Globus pallidus (tissue), 1 donor: ENCODE data around the gene ICE1.
"Not testable (repeated sequence)": the region's sequence is repeated elsewhere in the genome, so short reads cannot be mapped to it uniquely, and the experiment has no call there.

Source experiments
- DNase-seq: peaks from one replicate; pipeline ENCODE4 v3.0.0-alpha.2; 2015; ENCODE audit warnings: low spot score

The ICE1 gene

DNA sequence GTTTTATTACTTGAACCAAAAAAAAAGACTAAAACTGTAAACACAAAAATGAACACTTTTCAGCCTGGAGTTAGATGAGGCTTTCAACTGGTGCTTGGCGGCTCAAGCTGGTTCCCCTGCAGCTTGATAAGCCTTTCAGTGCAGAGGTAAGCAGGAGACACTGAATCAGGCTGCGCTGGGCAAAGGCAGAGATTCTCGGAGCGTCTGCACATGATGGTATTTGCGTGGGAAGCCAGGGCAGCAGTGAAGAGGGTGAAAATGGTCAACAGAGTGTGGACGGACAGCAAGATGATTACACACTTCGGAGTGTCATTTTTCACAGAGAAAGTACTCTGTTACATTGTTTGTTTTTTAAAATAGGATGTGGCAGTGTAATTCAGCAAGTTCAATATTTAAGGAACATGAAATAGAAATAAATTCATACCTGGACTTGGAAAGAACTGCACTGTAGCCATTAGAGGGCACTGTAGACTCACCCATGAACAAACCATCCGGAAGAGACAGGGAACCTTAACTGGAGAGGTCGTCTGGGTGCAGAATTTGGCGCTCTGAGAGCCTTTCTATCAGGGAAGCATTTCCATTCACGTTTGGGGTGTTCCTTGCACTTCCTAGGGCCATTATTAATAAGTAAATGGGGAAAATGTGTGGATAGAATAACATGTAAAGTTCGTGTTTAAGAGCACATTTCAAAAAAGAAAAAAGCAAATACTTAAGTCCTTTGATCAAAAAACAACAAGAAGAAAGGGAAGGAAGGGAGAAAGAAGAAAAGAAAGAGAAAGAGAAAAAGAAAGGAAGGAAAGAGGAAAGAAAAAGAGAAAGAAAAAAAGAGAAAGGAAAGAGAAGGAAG is 69.8 kb downstream of the ICE1 start:
- DNase-seq, result peak; percentile 29

DNA sequence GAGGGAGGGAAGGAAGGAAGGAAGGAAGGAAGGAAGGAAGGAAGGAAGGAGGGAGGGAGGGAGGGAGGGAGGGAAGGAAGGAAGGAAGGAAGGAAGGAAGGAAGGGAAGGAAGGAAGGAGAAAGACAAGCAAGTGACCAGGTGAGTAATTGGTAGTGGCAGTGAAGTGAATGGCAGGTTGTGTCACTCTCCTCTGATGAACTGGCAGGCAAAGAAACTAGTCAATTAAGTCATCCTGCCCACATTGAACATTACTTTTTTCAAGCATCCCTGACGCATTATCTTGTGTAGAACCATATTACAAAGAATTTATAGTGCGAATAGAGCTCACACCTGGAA is 70.4 kb downstream of the ICE1 start:
- not testable (repeated sequence) for DNase-seq

DNA sequence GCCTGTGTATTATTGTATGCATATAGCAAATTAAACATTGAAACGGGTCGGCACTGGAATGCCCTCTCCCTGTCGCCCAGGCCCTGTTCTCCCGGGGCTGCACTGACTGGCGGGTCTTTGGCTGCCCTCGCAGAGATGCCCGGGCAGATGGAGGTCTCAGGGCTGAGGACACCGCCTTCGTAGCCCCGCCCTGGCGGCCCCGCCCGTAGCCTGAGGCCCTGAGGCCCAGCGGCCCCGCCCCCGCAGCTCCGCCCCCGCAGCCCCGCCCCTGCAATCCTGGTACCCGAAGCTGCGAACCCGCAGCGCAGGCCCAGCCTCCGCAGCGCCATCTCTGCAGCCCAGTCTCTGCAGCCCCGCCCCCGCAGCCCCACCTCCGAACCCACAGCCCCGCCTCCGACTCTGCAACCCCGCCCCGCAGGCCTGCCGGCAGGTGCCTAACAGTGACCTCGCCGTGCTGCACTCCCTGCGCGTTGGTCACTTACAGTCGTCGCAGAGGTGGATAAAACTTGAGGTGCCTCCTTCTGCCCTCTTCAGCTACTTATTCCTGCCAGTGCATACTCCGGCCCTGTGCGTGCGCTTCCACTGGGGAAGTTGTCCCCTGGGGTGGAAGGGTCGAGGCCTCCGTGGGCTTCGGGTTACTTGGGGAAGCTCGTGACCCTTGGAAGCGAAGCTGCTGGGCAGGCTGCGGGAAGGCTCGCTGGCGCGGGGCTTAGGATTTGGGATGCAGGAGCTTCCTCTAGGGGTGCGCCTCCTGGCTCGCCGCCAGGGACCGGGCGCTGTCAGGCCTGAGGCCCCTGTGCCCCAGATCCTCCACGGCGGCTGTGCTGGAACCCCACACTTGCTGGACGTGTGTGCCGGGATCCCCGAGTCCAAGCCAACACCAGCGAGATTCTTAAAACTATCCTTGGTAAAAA is 72.3 kb downstream of the ICE1 start:
- DNase-seq, result peak; percentile 37

DNA sequence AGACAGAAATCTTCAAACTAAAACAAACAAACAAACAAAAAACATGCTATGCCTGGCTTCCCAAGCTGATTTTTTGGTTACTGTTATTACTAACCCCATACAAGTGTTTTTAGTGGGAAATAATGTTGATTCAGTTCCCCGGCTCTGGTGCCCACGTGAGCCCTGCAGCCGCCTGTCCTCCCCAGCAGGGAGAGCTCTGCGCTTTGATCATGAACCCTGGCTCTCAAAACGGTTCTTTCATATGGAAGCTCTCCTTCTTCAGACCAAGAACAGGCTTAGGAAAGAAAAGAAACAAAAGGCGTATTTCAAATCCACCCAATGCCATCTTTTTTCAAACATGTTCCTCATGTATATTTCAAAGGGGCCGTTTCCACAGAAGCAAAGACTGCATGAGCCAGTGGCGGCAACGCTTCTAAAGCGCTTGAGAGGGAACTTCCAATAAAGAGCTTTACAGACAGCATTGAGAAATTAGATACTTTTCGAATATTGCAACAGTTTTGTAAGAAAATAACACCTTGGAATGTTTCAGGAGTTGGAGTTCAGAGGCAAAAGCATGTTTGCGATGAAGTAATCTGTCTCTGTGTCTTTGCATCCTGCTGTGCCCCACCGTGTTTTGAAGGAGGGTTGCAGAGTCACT is 74.8 kb downstream of the ICE1 start:
- peak; percentile 66 for DNase-seq

DNA sequence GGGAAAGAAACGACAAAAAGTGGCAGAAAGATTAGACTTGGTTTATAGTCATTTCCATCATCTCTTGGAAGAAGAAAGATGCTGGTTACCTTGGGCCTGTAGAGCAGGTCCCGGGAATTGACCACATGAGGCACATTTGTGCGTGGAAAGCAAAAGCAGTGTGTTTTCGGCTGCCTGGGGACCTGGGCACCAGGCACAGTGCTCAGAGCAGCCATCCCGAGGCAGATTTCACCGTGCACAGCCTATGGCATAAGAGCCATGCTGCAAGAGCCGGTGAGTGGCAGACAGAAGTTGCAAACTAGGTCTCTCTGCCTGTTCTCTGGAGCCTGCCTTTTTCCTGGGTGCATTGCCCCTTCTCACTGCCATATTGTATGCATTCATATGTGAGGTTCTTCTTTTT is 77.0 kb downstream of the ICE1 start:
- no peak for DNase-seq

DNA sequence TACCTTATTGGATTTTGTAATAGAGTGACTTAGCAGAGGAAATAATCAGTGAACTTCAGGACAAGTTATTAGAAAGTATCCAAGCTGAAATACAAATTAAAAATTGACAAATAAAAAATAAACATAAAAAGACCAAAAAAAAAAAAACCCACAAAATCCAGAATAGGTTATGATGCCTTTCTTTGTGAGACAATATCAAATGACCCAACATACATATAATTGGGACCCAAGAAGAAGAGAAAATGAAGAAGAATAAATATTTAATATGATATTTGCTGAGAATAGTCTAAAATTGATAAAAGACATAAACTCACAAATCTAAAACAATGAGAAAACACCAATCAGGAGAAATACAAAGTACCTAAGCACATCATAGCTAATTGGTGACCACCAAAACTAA is 81.8 kb downstream of the ICE1 start:
- no peak for DNase-seq

DNA sequence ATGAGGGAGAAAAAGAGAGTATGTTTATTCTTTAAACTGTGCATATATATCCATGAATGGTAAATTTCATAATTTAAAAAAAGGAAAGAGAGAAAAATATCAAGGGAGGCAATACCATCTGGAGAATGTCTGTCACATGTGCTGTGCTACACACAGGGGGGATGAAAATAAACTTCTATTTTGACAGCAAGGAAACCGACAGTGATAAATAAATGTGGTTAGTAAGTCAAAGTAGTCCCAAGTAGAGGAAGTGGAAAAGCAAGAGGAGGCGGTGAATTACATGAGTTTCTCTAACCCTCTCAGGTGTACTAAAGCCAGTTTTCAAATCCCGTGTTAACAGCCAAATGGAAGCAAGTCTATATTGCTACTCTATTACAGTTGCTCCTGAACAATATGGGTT is 83.3 kb downstream of the ICE1 start:
- DNase-seq, result no peak

DNA sequence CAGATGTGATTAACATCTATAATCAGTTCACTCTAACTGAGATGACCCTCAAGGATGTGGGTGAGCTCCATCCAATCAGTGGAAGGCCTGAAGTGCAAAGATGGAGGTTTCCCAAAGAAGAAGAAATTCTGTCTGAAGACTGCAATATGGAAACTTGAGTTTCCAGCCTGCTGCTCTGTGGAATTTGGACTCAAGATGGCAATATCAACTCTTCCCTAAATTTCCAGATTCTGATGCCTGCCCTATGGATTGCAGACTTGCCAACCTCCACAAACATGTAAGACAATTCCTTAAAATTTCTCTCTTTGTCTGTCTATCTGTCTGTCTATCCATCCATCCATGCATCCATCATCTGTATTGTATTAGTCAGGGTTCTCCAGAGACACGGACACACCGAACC is 85.9 kb downstream of the ICE1 start:
- DNase-seq, result no peak

DNA sequence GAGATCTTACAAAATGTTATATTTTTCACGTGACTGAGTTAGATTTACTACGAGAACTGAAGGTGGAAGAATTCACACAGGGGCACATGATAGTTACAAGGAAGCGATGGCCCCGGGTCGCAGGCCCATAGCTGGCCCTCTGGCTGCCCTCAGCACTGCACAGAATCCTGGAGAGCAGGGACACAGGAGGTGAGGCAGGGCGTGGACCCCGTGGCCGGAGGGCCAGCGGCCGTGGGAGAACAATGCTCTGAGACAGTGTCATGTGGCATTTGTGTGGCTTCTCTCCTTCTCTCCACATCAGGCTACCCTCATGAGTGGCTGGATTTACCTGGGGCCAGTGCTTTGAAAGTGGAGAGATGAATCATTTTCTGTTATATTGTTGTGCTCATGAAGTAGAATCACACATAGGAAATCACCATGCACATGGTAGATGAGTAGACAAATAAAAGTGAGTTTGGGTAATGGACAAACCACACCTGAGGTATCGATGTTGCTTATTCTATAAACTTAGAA is 89.5 kb downstream of the ICE1 start:
- no peak for DNase-seq

DNA sequence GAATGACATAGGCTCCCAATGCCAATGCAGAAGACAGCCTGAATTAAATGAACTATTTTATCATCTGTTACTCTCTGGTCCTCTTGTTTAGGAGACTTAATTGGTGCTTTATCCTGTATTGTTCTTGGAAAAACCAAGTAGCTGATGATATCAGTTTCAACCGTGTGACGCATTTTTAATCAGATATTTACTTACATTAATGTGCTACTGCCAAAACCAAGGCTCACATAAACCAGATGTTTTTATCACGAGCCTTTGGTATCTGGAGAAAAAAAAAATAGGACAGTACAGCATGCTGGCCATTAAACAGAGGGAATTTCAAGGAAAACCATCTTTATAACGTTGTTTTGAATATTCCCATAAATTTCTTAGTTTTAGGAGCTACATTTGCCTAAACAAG is 90.1 kb downstream of the ICE1 start:
- no peak for DNase-seq

DNA sequence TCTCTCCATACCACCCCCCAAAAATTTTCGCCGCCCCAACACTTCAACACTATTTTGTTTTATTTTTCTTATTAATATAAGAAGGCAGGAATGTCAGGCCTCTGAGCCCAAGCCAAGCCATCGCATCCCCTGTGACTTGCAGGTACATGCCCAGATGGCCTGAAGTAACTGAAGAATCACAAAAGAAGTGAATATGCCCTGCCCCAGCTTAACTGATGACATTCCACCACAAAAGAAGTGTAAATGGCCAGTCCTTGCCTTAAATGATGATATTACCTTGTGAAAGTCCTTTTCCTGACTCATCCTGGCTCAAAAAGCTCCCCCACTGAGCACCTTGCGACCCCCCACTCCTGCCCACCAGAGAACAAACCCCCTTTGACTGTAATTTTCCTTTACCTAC is 98.1 kb downstream of the ICE1 start:
- DNase-seq, result not testable (repeated sequence)

DNA sequence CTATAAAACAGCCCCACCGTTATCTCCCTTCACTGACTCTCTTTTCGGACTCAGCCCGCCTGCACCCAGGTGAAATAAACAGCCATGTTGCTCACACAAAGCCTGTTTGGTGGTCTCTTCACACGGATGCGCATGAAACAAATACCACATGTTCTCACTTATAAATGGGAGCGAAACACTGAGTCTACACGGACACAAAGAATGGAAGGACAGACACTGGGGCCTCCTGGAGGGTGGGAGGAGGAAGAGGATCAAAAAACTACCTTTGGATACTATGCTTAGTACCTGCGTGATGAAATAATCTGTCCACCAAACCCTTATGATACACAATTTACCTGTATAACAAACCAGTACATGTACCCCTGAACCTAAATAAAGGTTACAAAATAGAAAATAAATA is 98.6 kb downstream of the ICE1 start:
- DNase-seq, result no peak

DNA sequence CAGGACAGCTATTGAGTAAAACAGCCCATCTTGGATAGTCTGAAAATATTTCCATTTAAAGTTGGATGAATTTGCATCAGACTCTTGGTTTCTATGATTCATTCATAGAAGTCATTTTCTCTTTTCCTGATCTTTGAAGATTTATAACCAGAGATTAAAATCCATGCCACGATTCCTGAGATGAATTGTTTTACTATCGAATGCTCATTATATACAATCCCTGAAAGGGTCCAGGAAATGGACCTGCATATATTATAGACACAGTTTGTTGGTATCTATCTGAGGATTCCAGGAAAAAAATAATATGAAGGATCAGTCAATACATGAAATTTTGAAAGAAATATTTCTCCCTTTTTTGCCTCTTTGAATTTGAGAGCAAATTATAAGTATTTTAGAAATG is 99.0 kb downstream of the ICE1 start:
- DNase-seq, result no peak

DNA sequence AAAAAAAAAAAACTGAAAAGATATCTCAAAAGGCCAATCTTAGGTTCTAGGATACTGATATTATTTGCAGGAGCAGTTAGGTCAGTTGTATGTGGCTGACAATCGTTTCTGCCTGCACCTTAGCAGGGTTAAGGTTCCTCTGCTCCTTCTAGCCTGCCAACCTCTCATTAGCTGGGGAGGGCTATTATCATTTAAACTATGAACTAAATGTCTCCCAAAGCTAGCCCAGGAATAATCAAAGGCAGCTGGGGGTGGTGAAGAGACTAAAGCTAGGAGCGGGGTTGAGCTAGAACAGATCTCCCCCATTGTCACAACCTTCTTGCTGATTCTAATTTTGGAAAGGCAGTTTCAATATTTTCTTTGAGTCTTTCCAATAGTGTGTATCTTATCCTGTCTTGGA is 99.9 kb downstream of the ICE1 start:
- no peak for DNase-seq

DNA sequence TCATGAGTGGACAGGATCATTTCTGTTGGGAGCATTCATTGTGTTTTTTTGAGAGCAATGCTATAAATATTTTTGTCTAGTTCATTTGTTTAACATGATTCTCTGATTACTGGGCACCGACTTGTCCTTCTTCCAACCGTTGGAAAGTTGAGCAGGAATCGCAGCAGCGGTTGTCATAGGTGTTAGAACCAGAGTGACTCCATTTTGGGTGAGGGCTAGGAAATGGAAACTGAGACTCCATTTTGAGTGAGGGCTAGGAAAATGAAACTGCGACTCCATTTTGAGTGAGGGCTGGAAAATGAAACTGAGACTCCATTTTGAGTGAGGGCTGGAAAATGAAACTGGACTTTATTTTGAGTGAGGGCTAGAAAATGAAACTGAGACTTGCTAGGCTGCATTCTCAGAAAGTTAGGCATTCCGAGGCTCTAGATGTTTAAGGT is 100.6 kb downstream of the ICE1 start:
- no peak for DNase-seq

DNA sequence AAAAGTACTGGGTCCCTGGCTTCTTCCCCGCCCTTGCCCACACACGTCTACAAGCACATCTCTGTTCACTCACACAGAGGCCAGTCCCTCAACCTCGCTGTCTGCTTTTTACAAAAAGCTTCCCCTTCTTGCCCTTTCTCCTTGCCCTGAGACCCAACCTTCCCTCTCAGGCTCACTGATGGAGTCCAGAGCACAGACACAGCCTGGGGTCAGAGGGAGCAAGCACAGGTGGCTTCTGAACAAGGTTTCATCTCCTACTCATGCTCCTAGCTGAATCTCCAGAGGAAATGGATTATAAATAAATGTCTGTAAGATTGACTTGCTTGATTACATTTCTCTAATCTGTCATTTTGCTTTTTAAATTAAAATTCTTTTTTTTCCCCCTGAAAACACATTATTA is 101.8 kb downstream of the ICE1 start:
- no peak for DNase-seq

DNA sequence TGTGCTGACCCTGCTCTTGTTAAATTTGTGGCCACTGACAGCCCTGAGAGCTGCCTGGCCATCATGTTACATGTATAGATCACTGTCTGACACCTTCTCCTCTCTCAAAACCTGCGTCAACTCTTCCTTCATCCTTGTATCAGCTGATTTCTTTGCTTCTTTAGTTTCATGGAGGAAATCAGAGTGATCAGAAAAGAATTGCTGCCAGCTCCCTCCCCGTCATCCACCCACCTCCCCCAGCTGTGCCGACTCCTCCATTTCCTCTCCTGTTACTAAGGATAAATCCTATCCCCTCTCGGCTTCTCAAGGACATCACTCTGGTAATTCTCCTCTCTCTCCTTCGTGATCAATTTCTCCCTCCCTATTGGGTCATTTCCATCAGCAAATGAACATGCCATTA is 108.9 kb downstream of the ICE1 start:
- no peak for DNase-seq

DNA sequence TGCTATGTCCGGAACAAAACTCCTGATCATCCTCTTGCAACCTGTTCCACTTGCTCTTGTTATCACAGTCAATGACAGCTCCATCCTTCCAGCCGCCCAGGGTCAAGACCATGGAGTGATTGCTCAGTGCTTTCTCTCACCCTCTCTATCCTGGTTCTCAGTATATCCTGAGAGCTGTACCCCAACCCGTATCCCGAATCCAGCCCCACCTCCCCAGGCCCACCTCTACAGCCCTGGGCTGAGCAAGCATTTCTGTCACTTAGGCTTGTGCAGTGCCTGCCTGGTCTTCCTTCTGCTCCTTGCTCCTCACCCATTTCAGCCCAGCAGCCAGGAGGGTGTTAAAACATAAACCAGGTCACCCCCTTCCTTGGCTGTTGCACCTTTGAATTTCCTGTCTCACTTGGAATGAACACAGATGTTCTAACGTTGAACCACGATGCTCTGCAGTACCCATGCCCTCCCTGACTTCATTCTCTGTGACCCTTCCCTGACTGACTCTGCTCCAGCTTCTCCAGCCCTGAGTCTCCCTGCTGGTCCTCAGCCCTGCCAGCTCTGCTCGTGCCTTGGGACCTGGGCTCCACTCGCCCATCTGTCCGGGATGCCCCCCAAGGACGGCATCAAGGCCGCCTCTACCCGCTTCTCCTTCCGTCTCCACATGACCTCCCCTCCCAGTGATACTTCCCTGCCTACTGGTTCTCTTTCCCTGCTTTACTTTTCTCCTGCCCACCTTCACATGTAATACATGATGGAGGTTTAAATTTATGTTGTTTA is 110.0 kb downstream of the ICE1 start:
- no peak for DNase-seq

DNA sequence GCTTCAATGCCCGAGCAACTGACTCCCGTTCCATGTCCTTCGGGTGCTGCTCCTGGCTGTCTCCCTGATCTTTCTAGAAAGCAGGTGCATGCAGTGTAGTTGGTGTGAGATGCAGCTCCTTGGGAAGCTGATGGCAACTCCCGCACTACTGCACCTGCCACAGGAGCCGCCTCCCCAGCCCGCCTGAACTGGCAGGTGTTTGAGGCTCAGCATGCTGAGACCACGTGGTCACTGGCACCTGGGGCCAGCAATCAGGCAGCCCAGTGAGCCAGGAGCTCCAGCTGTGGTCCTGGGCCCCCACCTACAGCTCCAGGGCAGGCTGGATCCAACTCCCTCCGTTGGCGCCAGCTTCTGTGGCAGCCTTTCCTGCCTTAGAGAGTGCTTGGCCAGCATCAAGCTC is 111.5 kb downstream of the ICE1 start:
- DNase-seq, result no peak

DNA sequence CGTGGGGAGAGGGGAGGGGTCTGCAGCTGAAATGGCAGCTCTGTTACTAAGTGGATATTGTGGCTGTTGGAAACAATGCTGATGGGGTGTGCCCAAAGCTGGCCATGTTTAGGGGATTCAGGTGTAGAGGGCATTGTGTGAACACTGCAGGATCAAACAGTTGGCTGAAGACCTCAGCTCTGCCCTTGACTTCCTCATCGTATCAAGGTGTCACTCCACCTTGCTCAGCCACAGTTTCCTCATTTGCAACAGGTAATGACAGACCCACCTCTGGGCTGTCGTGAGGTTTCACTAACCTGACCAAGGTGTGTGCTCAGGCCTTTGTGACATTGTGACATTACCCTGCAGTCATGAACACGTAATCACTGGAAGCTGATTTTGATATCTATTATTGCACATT is 111.9 kb downstream of the ICE1 start:
- no peak for DNase-seq

DNA sequence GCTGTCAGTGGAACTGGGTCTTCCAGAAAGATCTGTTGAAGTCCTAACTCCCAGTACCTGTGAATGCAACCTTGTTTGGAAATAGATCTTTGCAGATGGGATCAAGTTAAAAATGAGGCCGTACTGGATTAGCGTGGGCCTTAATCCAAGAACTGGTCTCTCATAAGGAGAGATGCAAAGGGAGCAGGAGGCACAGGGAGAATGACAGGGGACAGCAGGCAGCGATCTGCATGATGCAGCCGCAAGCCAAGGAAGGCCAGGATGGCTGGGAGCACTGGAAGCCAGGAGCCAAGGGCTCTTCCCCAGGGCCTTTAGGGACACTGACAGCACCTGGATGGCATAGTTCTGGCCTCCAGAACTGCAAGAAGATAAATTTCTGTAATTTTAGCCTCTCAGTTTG is 114.4 kb downstream of the ICE1 start:
- no peak for DNase-seq

DNA sequence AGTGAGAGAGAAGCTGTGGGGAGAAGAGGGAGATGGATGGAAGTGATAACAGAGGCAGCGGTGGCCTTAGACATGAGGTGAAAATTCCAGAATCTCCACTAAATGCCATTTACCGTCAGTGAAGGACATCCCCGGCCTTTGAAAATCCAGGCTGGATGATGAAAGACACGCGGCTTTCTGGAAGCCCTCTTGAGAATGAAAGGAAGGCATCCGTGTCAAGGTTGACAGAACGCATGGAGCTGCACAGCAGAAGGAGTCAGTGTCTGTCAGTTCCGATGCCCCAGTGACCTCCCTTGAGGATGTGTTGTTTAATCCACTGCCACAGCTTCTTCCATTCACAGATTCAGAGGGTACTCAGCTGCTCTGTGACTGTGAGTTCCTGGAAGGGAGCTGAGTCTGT is 114.9 kb downstream of the ICE1 start:
- DNase-seq, result no peak
